IMR-90 (cell line): ENCODE results near the gene ADGRG6. TPM values are rescaled to one million over a fixed set of nuclear protein-coding genes. Genes with fewer than 3 reads are reported as not detected.

Source experiments
- ATAC-seq: fragments of 200-7000 bp; cut with Tn5 transposase; 2 replicates; pipeline ENCODE4 v1.9.1; 2020; ENCODE audit warnings: low read depth, mild to moderate bottlenecking, moderate library complexity
- BruUV-seq: library from RNA; stranded (reverse); fragments of 400-500 nt; replicated peaks from 2 replicates; lab custom pipeline; 2021; lab: Mats Ljungman, UMichigan
- CTCF ChIA-PET: fragments of 300-600 bp; formaldehyde crosslinking; extraction: SDS; loops from one replicate; lab custom pipeline; 2021; ENCODE audit warnings: antibody characterized with exemption; lab: Yijun Ruan, JAX
- POLR2A ChIA-PET: fragments of 300-600 bp; sonication (Branson Sonifier 250); formaldehyde crosslinking; loops from one replicate; lab custom pipeline; 2022; ENCODE audit warnings: antibody characterized with exemption; ENCODE audit not compliant: unreplicated experiment; lab: Charles Lee
- DNase-seq: peaks from one replicate; pipeline ENCODE4 v3.0.0; 2013
- H2AFZ ChIP-seq: replicated peaks from 2 replicates; pipeline ENCODE3; 2013; ENCODE audit warnings: low read length, mild to moderate bottlenecking; ENCODE audit not compliant: poor library complexity
- H2AK5ac ChIP-seq: 2 replicates; pipeline ENCODE4 v1.6.1; 2013; ENCODE audit warnings: low read depth, low read length, inconsistent platforms
- H2AK9ac ChIP-seq: replicated peaks from 2 replicates; pipeline ENCODE3; 2013; ENCODE audit warnings: mild to moderate bottlenecking, low read depth, low read length, moderate library complexity; ENCODE audit not compliant: poor library complexity
- H2BK120ac ChIP-seq: 2 replicates; pipeline ENCODE4 v1.6.1; 2013; ENCODE audit warnings: low read depth, low read length, inconsistent platforms
- H2BK15ac ChIP-seq: 3 replicates; pipeline ENCODE4 v1.6.1; 2013; ENCODE audit warnings: low read depth, low read length, inconsistent platforms
- H2BK20ac ChIP-seq: 2 replicates; pipeline ENCODE4 v1.6.1; 2013; ENCODE audit warnings: low read depth, mild to moderate bottlenecking, inconsistent platforms, low read length, moderate library complexity
- H2BK5ac ChIP-seq: 2 replicates; pipeline ENCODE4 v1.6.1; 2013; ENCODE audit warnings: mild to moderate bottlenecking, low read depth, low read length, inconsistent platforms; ENCODE audit not compliant: poor library complexity, severe bottlenecking
- H3K14ac ChIP-seq: replicated peaks from 2 replicates; pipeline ENCODE4 v1.6.1; 2013; ENCODE audit warnings: low read depth, low read length, inconsistent platforms
- H3K18ac ChIP-seq: 2 replicates; pipeline ENCODE4 v1.6.1; 2013; ENCODE audit warnings: low read depth, low read length, control low read depth
- H3K23ac ChIP-seq: 2 replicates; pipeline ENCODE4 v1.6.1; 2013; ENCODE audit warnings: low read depth, low read length, inconsistent platforms
- H3K27ac ChIP-seq: 2 replicates; pipeline ENCODE4 v1.5.1; 2013; ENCODE audit warnings: mild to moderate bottlenecking, control low read depth, low read length; ENCODE audit not compliant: insufficient read depth
- H3K27me3 ChIP-seq: 2 replicates; pipeline ENCODE4 v1.6.1; 2013; ENCODE audit warnings: low read length; ENCODE audit not compliant: control insufficient read depth, insufficient read depth
- H3K36me3 ChIP-seq: 2 replicates; pipeline ENCODE4 v1.6.1; 2013; ENCODE audit warnings: low read length, mixed read lengths; ENCODE audit not compliant: control insufficient read depth, insufficient read depth
- H3K4ac ChIP-seq: 2 replicates; pipeline ENCODE4 v1.6.1; 2013; ENCODE audit warnings: low read depth, low read length, inconsistent platforms
- H3K4me1 ChIP-seq: 2 replicates; pipeline ENCODE4 v1.6.1; 2013; ENCODE audit warnings: low read length, mixed read lengths; ENCODE audit not compliant: control insufficient read depth, insufficient read depth
- H3K4me2 ChIP-seq: 2 replicates; pipeline ENCODE4 v1.6.1; 2013; ENCODE audit warnings: low read depth, mild to moderate bottlenecking, control low read depth, low read length, moderate library complexity
- H3K4me3 ChIP-seq: 2 replicates; pipeline ENCODE4 v1.5.1; 2013; ENCODE audit warnings: low read depth, mild to moderate bottlenecking, control low read depth, low read length, moderate library complexity; ENCODE audit not compliant: insufficient read depth
- H3K56ac ChIP-seq: 2 replicates; pipeline ENCODE4 v1.6.1; 2013; ENCODE audit warnings: low read length, inconsistent platforms; ENCODE audit not compliant: insufficient read depth; ENCODE audit errors: extremely low read depth
- H3K79me1 ChIP-seq, 2 experiments: 2 replicates each; pipeline ENCODE4 v1.6.1; 2013; ENCODE audit warnings: low read length in 2 of 2, inconsistent platforms in 1 of 2, low read depth in 1 of 2
- H3K9ac ChIP-seq: 2 replicates; pipeline ENCODE4 v1.6.1; 2013; ENCODE audit warnings: low read depth, low read length, control low read depth
- H3K9me1 ChIP-seq: 2 replicates; pipeline ENCODE4 v1.6.1; 2013; ENCODE audit warnings: low read length, inconsistent platforms; ENCODE audit not compliant: insufficient read depth
- H3K9me3 ChIP-seq: 2 replicates; pipeline ENCODE4 v1.6.1; 2013; ENCODE audit warnings: low read length; ENCODE audit not compliant: control insufficient read depth, insufficient read depth
- H4K20me1 ChIP-seq: 2 replicates; pipeline ENCODE4 v1.6.1; 2013; ENCODE audit warnings: low read length, inconsistent platforms; ENCODE audit not compliant: insufficient read depth
- H4K5ac ChIP-seq: 2 replicates; pipeline ENCODE4 v1.6.1; 2013; ENCODE audit warnings: mild to moderate bottlenecking, low read depth, low read length, control low read depth
- H4K8ac ChIP-seq, 2 experiments: 2 replicates each; pipeline ENCODE4 v1.6.1; 2013; ENCODE audit warnings: low read depth in 2 of 2, low read length in 2 of 2, control low read depth in 1 of 2, inconsistent platforms in 1 of 2
- H4K91ac ChIP-seq: 2 replicates; pipeline ENCODE4 v1.6.1; 2013; ENCODE audit warnings: low read depth, low read length, inconsistent platforms; ENCODE audit not compliant: insufficient read depth
- BHLHE40 ChIP-seq: fragments of 150-350 bp; IDR thresholded peaks from 2 replicates; pipeline ENCODE4 v1.6.1; 2016; ENCODE audit warnings: mild to moderate bottlenecking, low read depth, low read length
- CEBPB ChIP-seq: IDR thresholded peaks from 2 replicates; pipeline ENCODE4 v1.6.1; 2012; ENCODE audit warnings: low read depth, low read length, improper control_type of control experiment
- CHD1 ChIP-seq: IDR thresholded peaks from 2 replicates; pipeline ENCODE4 v1.6.1; 2012; ENCODE audit warnings: low read depth, low read length, improper control_type of control experiment
- FOS ChIP-seq: fragments of 150-350 bp; IDR thresholded peaks from 2 replicates; pipeline ENCODE4 v1.6.1; 2016; ENCODE audit warnings: low read depth, low read length
- MAZ ChIP-seq: IDR thresholded peaks from 2 replicates; pipeline ENCODE4 v1.6.1; 2012; ENCODE audit warnings: low read depth, mild to moderate bottlenecking, low read length, improper control_type of control experiment, moderate library complexity, borderline replicate concordance
- MXI1 ChIP-seq: IDR thresholded peaks from 2 replicates; pipeline ENCODE4 v1.6.1; 2012; ENCODE audit warnings: low read depth, mild to moderate bottlenecking, low read length, moderate library complexity, borderline replicate concordance
- POLR2A ChIP-seq: IDR thresholded peaks from 2 replicates; pipeline ENCODE4 v1.6.1; 2012; ENCODE audit warnings: mild to moderate bottlenecking, low read depth, low read length
- RAD21 ChIP-seq: IDR thresholded peaks from 2 replicates; pipeline ENCODE4 v1.6.1; 2012; ENCODE audit warnings: low read length, improper control_type of control experiment
- RCOR1 ChIP-seq: IDR thresholded peaks from 2 replicates; pipeline ENCODE4 v1.6.1; 2012; ENCODE audit warnings: mild to moderate bottlenecking, low read length, improper control_type of control experiment; ENCODE audit not compliant: insufficient replicate concordance
- WGBS, 2 experiments: methylation state at CpG; one replicate each; pipeline versions ENCODE4 v1.1.5 to v1.1.7; 2013; ENCODE audit warnings: missing lambda C conversion rate in 2 of 2; ENCODE audit not compliant: insufficient read length in 1 of 2; ENCODE audit errors: extremely low coverage in 2 of 2; 5-methylcytosine and 5-hydroxymethylcytosine counted together
- dilution Hi-C: fragments of 300-500 bp; cut with HindIII; formaldehyde crosslinking; loops from one replicate; pipeline ENCODE4 v1.14.3; 2018; ENCODE audit warnings: low sequenced_read_pairs; ENCODE audit not compliant: unreplicated experiment
- in situ Hi-C: fragments of 300-500 bp; cut with MboI; formaldehyde crosslinking; loops from 3 replicates; pipeline ENCODE4 v1.14.3; 2019; ENCODE audit warnings: low sequenced_read_pairs, inconsistent platforms, mixed read lengths
- intact Hi-C: fragments of 100-400 bp; cut with micrococcal nuclease; formaldehyde crosslinking; loops from 2 replicates; pipeline ENCODE4 v1.10.0; 2022
- polyA plus RNA-seq, 3 experiments: library from polyadenylated mRNA; depleted of rRNA; stranded (reverse); fragments of >200 nt; gene quantifications; 2 replicates each; pipeline ENCODE4 v1.2.3, GENCODE V29; 2012; ENCODE audit warnings: low replicate concordance in 1 of 3
- total RNA-seq: library from RNA; depleted of rRNA; stranded (reverse); fragments of >200 nt; gene quantifications from 2 replicates; pipeline ENCODE4 v1.2.3, GENCODE V29; 2012
- TF ChIP-seq, protein P1 (sequence below): fragments of 150-350 bp; IDR thresholded peaks from 2 replicates; pipeline ENCODE4 v1.6.1; 2017; ENCODE audit warnings: mild to moderate bottlenecking, antibody characterized with exemption, low read length, low read depth
- TF ChIP-seq, protein P2 (sequence below): fragments of 150-350 bp; IDR thresholded peaks from 2 replicates; pipeline ENCODE4 v1.6.1; 2016; ENCODE audit warnings: low read depth, mild to moderate bottlenecking, low read length, moderate library complexity, borderline replicate concordance

The ADGRG6 gene
- total and polyA plus RNA-seq, 2 of the 4 experiments (the other 2 are of a cell fraction), result 10.0 to 20.3 TPM

DNA sequence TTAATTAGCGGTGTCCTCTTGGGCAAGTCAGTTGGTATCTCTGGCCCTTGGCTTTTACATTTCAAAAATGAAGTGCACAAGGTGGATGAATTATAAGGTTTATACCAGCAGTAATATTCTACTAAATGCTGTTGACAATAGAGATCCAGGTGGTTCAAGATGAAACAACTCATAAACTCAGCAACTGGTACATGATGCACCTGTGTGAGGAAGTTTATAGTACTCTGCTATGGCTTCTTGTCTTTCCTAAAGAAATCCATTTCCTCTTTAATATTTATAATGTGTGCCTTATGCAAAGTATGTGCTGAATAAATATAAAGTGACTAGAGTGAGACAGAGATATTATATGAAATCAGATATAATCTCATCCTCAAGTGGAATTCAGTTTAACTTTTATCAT lies 48.5 kb downstream of the ADGRG6 start:
- no peak overlapping the region for H3K23ac ChIP-seq
- H4K20me1 ChIP-seq, result no peaks in the 10 kb centered on the region
- H2BK15ac ChIP-seq, result no peak overlapping the region
- H3K56ac ChIP-seq, result no peak overlapping the region
- H3K27ac ChIP-seq, result no peak overlapping the region
- no peak overlapping the region for H4K91ac ChIP-seq
- no peak overlapping the region for H2AK5ac ChIP-seq
- H3K9me3 ChIP-seq, result no peaks in the 10 kb centered on the region
- H2BK20ac ChIP-seq, result no peak overlapping the region
- no TSS peak for BruUV-seq
- no peak overlapping the region for H2AK9ac ChIP-seq
- H2BK120ac ChIP-seq, result no peak overlapping the region
- H4K5ac ChIP-seq, result no peak overlapping the region
- no peak overlapping the region for H3K4ac ChIP-seq
- no peak overlapping the region for H4K8ac ChIP-seq
- intact Hi-C loops (no loop called here), dilution Hi-C loops (no loop called here), in situ Hi-C loops (no loop called here)
- POLR2A ChIA-PET, result no interaction called here
- no peak overlapping the region for H3K4me2 ChIP-seq
- no peaks in the 10 kb centered on the region for H3K9me1 ChIP-seq
- TF ChIP-seq FOS (no peak), MXI1 (no peak), RCOR1 (no peak), CHD1 (no peak), POLR2A (no peak), BHLHE40 (no peak), CEBPB (no peak), RAD21 (no peak), MAZ (no peak)
- TF ChIP-seq, protein P1, sequence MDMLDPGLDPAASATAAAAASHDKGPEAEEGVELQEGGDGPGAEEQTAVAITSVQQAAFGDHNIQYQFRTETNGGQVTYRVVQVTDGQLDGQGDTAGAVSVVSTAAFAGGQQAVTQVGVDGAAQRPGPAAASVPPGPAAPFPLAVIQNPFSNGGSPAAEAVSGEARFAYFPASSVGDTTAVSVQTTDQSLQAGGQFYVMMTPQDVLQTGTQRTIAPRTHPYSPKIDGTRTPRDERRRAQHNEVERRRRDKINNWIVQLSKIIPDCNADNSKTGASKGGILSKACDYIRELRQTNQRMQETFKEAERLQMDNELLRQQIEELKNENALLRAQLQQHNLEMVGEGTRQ, result no peak
- TF ChIP-seq, protein P2, sequence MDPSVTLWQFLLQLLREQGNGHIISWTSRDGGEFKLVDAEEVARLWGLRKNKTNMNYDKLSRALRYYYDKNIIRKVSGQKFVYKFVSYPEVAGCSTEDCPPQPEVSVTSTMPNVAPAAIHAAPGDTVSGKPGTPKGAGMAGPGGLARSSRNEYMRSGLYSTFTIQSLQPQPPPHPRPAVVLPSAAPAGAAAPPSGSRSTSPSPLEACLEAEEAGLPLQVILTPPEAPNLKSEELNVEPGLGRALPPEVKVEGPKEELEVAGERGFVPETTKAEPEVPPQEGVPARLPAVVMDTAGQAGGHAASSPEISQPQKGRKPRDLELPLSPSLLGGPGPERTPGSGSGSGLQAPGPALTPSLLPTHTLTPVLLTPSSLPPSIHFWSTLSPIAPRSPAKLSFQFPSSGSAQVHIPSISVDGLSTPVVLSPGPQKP, result no peak
- no peak overlapping the region for H3K18ac ChIP-seq
- no peaks in the 10 kb centered on the region for H3K27me3 ChIP-seq
- H2BK5ac ChIP-seq, result no peak overlapping the region
- H2AFZ ChIP-seq, result no peak overlapping the region
- H3K36me3 ChIP-seq, result no peaks in the 10 kb centered on the region
- no peak overlapping the region for H3K4me3 ChIP-seq
- H3K4me1 ChIP-seq, result no peaks in the 10 kb centered on the region
- no peak for ATAC-seq
- no peak overlapping the region for H3K14ac ChIP-seq
- CTCF ChIA-PET, result no interaction called here
- no peak overlapping the region for H3K9ac ChIP-seq
- WGBS, 2 experiments, result no CpG with 5 or more reads among the region's 1 CpG
- H3K79me1 ChIP-seq, result peaks cover 0 to under 1% of the 10 kb centered on the region in 2 experiments; a peak in 1 of 4 replicates
- DNase-seq, result no peak
